ENCODE measurements around the gene PIGB.
"Not testable (repeated sequence)": the region's sequence is repeated elsewhere in the genome, so short reads cannot be mapped to it uniquely, and the experiment has no call there.

Gene PIGB
- total RNA-seq = 29.6 reads per million, percentile 56 among the genes with 10 or more reads in this experiment

DNA sequence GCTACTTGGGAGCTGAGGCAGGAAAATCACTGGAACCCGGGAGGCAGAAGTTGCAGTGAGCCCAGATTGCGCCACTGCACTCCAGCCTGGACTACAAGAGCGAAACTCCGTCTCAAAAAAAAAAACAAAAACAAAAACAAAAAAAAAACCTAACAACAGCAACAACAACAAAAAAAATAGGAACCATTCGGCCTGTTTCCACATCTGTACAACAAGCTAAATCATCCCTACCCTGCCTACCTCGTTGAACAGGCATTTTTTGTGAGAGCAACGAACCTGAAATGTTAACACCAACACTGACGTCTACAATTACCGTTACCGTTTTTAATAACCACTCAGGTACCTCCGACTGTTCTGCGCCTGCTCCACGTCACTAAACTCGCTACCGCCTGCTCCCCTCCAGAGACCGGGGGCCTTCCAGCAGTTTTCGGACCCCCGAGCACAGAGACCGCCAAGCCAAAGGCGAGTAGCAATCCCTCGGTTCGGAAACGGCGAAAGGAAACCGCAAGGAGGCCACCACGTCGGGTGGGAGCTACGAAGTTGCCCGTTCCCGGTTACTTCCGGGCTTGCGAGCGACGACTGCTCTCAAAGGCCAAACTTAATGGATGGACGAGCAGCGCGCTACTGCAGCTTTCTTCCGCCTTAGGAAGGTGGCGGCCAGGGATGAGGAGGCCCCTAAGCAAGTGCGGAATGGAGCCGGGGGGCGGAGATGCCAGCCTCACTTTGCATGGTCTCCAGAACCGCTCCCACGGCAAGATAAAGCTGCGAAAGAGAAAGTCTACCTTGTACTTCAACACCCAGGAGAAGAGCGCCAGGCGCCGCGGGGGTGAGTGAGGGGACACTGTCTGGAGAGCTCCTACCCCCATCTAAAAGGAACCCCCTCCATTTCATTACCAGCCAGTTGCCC, at the start of gene PIGB, which contains the start of gene PIGBOS1:
PIGB (plus strand) TSS at position 635 of the 907 bp plus-strand sequence; CDS start at position 664, 29 bp downstream.
PIGBOS1 (minus strand) TSS at position 536 of the 907 bp plus-strand sequence. CDS start 1,331 bp downstream, outside the sequence.
- peak; percentile 67 for DNase-seq

DNA sequence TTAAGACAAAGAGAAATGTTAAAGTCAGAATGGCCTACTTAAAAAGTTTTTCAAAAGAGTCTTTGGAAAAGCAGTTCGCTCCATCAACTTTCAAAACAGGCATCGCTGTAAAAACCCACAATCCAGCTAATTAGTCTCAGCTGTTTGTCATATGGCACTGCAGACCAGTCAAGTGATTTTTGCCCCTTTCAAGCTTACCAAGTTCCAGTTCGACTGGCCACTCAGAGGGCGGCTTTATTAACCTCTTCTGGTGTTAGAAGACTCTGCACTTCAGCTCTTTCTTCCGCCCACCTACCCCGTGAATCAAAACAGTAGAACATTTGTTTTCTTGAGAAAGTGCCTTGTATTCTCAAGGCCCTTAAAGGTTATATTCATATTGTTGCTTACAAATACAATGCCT, 48.7 kb upstream of the PIGB start:
- no peak for DNase-seq

DNA sequence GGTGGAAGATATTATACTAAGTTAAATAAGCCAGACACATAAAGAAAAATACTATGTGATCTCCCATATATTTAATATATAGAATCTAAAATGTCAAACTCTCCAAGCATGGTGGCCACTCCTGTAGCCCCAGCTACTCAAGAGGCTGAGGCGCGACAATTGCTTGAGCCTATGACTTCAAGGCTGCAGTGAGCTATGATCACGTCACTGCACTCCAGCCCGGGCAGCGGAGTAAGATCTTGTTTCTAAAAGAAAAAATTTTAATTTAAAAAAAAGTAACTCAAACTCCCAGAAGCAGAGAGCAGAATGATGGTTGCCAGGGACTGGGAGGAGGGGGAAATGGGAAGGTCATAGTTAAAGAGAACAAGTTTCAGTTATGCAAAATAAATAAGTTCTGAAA, 42.7 kb upstream of the PIGB start:
- DNase-seq = no peak

DNA sequence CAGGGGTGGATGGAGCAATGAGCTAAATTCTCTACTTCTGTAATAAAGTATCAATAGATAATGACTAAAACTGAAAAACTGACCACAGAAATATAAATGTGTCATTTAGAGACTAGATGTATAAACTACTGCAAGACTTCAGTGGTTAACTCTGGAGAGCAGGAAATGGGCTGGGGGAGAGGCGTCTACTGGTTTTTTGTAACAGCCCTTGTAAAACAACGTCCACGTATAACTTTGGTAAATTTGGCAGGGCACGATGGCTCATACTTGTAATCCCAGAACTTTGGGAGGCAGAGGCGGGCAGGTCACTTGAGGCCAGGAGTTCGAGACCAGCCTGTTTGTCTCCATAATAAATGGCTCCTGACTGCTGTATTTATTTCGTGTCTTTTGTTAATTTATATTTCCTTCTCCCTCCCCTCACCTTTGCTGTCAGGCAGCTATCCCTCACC, 41.9 kb upstream of the PIGB start:
- DNase-seq = peak; percentile 45

DNA sequence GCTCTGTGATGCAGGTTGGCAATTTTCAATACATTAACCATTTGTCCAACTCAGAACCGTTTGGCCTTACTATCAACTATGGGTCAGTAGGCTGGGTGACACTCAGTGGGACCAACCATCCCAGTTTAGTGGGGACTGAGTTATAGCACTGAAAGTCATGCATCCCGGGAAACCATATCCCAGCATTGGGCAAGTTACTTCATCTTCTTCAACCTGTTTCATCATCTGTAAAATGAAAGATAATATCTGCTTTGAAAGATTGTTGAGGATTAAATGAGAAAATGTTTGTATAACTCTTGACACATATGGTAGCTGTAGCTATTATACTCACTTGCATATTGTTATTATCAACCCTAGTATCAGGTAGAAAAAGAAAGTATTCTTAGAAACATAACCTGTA, 41.3 kb upstream of the PIGB start:
- DNase-seq = no peak

DNA sequence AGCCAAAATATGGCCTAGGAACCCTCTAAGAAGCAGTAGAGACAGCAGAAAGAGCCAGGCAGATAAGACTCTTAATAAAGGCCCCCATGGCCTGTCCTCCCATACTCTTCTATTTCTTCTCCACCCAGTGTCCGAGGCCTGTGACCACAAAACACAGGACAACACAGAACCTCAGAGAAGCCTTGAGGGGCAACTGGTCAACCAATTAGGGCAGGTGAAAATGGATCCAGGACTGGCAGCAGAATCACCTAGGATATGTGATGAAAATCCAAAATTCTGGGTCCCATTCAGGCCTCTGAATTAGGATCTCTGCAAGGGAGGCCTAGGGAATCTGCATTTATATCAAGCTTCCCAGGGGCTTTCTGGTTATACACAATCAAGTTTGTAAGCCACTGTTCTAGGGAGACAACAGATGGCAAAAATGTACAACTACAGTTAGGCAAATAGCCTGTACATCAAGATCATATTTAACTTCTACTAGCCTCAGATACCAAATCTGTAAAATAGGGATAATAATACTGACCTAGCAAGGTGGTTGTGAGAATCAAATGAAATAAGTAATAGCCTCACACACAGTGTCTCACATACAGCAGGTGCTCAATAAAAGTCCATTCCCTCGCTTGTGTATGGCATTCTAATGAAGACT, 39.8 kb upstream of the PIGB start:
- DNase-seq = no peak

DNA sequence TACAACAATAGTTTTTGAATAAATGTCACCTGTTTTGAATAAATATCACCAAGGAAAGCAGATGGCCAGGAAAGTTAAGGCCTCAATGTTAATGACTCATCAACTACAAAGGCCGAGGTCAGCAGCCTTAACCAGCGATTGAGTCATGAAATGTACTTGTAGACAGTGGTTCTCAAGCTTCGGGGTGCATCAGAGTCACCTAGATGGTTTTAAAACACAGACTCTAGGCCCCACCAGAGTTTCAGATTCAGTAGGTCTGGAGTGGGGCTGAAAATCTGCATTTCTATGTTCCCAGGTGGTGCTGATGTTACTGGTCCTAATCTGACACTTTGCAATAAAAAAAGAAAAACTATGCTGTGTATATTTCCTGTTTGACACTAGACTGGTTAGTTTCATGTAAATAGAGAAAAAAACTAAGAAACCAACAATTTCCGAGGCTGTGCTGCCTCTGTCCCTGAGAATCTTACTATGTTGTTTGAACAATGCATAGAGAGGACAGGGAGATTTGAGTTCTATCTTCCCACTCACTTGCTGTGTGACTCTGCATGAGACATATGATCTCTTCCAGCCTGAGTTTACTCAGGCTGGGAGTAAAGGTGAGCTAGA, 39.2 kb upstream of the PIGB start:
- peak; percentile 52 for DNase-seq

DNA sequence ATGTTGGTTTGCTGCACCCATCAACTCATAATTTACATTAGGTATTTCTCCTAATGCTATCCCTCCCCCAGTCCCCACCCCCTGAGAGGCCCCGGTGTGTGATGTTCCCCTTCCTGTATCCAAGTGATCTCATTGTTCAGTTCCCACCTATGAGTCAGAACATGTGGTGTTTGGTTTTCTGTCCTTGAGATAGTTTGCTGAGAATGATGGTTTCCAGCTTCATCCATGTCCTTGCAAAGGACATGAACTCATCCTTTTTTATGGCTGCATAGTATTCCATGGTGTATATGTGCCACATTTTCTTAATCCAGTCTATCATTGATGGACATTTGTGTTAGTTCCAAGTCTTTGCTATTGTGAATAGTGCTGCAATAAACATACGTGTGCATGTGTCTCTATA, 38.4 kb upstream of the PIGB start:
- peak; percentile 12 for DNase-seq

DNA sequence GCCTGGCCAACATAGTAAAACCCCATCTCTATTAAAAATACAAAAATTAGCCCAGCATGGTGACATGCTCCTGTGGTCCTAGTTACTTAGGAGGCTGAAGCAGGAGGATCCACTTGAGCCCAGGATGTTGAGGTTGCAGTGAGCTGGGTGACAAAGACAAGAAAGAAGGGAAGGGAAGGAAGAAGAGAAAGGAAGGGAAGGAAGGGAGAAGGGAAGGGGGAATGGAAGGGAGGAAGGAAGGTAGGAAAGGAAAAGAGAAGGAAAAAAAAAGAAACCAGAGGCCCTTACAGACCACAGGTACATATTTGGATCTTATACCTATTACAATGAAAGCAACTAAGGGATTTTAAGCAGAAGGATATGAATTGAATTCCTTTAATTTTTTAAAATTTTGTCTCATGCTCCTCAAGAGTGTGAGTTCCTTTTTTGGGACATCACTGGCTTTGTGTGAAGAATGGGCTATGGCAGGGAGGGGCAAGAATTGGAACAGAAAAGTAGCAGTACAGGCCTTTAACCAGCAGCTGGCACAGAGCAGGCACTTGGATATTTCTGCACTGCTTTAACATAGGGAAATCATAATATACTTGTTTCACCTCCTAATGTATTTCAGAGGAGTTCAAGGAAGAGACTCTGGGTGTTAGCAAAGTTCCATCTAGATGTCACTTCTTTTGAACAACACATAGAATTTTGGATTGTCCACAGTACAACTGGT, 37.3 kb upstream of the PIGB start:
- DNase-seq = no peak

DNA sequence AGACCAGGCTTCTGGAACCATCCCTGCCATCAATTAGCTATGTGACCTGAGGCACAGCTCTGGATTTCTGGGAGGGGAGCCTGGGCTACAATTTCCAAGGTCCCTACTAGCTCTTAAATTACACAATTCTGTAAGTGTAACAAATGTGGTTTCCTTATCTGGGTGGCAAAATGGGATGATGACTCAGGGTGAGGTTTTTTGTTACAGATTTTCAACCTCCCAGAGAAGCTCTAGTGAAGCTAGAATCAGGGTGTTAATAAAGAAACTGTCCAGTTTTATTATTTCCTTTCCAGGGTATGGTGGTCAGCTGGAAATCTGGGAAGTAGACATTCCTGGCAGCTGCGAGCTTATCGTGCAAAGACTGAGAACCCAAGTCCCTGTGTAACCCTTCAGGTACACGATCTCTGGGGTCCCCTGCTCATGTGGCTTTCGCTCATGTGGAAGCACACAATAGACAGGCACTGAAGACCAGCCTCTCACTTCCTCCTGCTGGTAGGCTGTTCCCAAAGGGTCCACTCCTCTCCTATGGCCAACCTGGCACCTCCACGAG, 36.7 kb upstream of the PIGB start:
- DNase-seq = no peak

DNA sequence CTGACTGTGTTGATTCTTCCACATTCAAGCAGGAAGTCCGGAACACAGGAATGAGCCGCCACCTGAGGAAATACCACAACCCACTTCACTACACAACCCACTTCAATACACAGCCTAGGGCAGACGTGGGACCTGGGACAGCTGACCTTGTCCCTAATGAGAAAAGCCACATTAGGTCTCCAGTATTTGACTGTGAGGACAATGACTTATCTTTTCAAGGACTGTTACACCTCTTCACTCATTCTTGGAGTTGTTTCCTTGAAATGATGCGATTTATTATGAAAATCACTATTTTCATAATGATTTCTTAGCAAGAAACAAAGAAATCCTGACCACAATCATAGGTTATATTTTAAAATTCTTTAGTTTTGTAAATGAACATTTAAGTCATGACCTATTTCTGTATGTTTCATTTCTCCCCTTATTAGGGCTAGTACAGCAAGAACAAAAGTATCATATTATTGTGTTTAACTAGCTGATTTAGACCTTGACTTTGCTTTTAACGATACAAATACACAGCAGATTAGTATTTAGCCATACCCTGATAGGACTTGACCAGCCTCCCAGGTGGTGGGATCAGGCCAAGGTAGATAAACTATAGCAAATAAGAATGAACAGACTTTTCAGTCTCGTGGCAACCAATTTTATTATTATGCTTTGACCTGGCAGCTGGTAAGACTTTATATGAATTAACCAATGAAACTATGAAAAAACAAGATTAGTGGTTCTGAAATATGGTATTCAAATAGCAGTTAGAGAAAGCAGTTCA, 35.5 kb upstream of the PIGB start:
- no peak for DNase-seq

DNA sequence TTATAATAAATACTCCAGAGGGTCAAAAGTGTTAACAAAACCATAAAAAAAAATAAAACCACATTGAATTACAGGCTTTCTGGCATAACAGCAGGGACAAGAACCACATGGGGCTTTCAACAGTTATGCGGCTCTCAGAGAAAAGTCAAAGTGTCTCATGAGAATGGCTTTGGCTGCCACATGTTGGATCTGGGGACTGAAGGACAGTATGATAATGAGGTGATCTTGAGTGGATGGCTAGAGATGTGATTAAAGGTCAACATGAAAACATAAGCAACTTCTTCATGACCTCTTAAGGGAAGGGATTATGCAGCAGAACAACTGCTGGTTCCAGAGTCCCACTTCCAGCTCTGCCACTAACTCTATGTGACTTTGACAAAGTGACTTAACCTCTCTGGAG, 34.6 kb upstream of the PIGB start:
- DNase-seq = no peak

DNA sequence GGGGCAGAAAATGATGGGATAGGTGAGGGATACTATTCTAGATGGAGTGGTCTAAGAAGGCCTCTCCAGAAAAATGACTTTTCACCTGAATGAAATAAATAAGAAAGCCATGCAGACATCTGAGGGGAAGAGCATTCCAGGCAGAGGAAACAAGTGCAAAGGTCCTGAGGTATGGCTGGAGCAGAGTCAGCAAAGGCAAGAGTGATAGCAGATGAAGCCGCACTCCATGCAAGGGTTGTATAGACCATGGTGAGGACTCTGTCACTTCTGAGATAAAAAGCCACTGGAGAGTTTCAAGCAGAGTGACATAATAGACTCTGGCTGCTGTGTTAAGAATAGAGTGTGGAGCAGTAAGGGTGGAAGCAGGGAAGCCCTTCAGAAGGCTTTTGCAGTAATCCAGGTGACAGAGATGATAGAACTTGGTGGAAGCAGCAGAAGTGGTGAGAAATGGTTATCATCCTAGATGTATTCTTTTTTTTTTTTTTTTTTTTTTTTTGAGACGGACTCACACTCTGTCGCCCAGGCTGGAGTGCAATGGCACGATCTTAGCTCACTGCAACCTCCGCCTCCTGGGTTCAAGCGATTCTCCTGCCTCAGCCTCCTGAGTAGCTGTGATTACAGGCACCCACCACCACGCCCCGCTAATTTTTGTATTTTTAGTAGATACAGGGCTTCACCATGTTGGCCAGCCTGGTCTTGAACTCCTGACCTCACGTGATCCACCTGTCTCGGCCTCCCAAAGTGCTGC, 32.4 kb upstream of the PIGB start:
- DNase-seq = not testable (repeated sequence)

DNA sequence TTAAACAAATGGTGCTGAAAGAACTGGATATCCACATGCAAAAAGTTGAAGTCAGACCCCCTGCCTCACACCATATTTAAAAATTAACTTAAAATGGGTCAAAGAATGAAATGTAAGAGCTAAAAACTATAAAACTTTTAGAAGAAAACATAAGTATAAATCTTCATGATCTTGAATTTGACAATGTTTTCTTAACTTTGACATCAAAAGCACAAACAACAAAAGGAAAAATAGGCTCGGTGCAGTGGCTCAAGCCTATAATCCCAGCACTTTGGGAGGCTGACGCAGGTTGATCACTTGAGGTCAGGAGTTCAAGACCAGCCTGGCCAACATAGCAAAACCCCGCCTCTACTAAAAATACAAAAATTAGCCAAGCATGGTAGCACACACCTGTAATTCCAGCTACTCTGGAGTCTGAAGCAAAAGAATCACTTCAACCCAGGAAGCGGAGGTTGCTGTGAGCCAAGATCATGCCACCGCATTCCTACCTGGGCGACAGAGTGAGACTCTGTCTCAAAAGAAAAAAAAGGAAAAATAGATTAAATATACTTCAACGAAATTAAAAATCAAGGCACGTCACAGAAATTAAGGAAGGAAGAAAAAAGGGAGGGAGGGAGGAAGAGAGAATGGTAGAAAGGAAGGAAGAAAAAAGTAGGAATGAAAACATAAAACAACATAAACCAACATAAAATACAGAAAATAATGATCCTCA, 30.9 kb upstream of the PIGB start:
- DNase-seq = no peak

DNA sequence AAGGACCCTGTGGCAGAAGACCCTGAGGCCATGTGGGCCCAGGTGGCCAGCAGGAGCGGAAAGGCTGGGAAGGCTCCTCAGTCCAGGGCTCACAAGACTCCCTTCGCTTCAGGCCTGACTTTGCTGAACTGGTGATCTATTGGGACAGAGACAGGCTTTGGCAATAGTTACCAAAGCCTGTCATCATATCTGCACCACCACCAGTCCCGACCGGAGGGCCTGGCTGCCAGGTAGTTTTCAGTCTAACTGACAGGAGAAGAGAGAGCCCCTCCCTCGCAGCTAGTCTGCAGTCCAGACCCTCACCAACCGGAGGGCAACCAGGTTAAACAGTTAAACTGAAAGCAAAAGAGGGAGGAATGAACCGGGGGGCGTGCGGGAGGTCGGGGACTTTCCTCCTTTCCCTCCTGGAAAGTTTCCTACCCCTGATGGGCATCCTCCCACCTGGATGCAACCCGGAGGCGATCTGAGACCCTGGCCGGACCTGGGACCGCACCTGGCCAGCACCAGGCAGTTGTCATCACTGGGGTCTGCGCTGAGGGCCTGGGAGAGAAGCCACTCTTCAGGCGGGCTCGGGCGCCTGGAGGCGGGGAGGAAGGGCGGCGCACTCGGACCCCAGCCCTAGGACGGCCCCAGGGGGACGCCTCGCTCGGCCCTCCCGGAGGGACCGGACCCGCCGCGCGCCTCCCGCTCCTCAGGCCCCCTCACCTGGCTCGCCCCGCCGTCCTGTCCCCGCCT, 29.8 kb upstream of the PIGB start:
- DNase-seq = peak; percentile 21

DNA sequence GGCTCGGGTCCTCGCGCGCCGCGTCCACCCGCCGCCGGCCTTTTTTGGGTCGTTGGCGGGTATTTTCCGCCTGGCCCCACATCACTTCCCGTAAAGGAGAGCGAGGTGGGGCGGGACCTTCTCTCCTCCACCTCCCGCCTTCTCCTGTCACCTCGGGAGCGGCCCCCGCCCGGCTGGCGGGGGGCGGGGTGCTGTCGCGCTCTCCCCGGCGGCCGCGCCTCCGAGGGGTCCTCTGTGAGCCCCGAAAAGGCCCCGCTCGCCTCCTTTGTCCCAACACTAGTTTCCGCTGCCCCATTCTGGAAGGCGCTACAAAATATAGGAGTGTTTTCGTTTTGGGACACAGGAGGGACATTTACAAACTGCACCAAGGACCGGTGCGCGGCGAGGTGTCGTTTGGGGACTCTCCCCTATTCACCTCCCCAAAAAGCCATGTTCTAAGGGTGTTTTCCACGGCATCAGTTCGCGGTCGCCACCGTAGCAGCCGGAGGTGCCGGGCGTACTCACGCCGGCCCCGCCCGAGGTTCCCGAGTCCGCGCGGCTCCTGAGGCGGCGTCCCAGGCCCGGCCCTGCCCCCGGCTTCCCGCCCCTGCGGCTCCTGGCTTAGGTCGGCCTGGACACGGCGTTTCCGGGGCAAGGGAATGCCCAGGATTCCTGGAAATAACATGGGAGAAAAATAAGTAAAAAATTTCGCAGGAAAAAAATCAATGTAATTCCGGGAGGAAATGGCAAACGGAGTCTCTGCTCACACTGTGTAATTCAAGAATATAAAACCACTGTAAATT, 29.1 kb upstream of the PIGB start, which contains the start of gene RAB27A:
RAB27A (minus strand) TSS at position 68 of the 782 bp plus-strand sequence. CDS start 54,879 bp downstream, outside the sequence.
- DNase-seq = peak; percentile 67

DNA sequence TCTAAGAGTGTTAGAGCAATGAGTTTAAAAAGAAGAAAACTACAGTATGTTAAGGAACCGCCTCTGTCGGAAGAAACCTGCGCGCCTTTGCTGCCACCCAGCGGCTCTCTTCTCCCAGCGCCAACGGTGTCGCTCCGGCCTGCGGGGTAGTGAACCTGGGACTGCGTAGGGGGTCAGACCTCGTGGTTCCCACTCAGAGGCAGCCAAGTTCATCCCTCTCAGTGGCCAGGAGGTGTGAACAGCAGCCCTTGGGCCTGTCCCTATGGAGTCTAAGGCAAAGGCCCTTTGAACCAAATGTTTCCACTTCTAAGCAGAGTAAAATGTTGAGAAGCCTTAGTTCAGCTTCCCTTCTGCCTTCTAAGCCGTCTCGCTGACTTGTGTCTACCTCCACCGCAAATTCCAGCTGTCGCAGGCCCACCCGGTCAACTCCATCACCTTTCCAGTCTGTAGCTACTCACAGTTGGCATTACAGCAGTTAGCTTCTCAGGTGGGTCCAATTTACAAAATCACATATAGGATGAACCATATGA, 28.4 kb upstream of the PIGB start:
- DNase-seq = peak; percentile 80

DNA sequence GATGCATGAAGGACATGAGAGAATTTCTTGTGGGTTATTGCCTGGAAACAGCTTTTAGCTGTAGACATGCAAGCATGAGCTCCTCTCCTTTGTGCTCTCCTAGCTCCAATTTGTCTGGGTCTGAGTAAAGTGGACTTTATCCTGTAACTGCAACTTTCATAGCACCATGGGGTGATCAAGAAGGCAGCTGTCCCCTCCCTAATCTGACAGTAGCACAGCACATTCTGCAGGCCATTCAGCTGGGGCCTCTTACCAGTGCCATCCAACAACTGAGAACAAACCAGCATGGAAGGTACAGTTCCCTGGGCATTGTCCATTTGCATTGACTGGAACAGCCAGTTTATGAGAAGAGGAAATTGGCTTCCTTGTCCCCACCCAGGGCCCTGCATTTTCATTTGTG, 21.7 kb upstream of the PIGB start:
- DNase-seq = no peak

Measured in effector CD4-positive, alpha-beta T cell (primary cell).